RWPE2 (cell line): ENCODE measurements around the gene RNF138.

ENCODE experiments used
- ATAC-seq: fragments of 200-7000 bp; cut with Tn5 transposase; 3 replicates; pipeline ENCODE4 v1.9.1; 2021; ENCODE audit warnings: low read depth
- DNase-seq: peaks from one replicate; pipeline ENCODE4 v3.0.0-alpha.2; 2020; ENCODE audit warnings: low spot score
- H3K27ac ChIP-seq: fragments of 450-650 bp; 2 replicates; pipeline ENCODE4 v1.5.1; 2017; ENCODE audit warnings: mild to moderate bottlenecking; ENCODE audit not compliant: poor library complexity, severe bottlenecking
- H3K27me3 ChIP-seq: fragments of 250-450 bp; sonication (Bioruptor Pico); 2 replicates; pipeline ENCODE4 v1.5.1; 2021; ENCODE audit warnings: mild to moderate bottlenecking, moderate library complexity; ENCODE audit not compliant: insufficient read depth, poor library complexity, severe bottlenecking
- H3K36me3 ChIP-seq: fragments of 250-450 bp; sonication (Bioruptor Pico); 2 replicates; pipeline ENCODE4 v1.5.1; 2020; ENCODE audit warnings: low read depth, mild to moderate bottlenecking, moderate library complexity
- H3K4me1 ChIP-seq: fragments of 250-450 bp; sonication (Bioruptor Pico); 2 replicates; pipeline ENCODE4 v1.5.1; 2021; ENCODE audit warnings: mild to moderate bottlenecking, moderate library complexity; ENCODE audit not compliant: insufficient read depth, poor library complexity, severe bottlenecking
- H3K4me3 ChIP-seq: fragments of 250-450 bp; sonication (Bioruptor Pico); 2 replicates; pipeline ENCODE4 v1.5.1; 2021; ENCODE audit warnings: mild to moderate bottlenecking, moderate library complexity; ENCODE audit not compliant: severe bottlenecking
- H3K9me3 ChIP-seq: fragments of 250-450 bp; sonication (Bioruptor Pico); 2 replicates; pipeline ENCODE4 v1.5.1; 2021; ENCODE audit warnings: mild to moderate bottlenecking, moderate library complexity; ENCODE audit not compliant: severe bottlenecking
- TF ChIP-seq, protein P1 (sequence below): fragments of 450-650 bp; IDR thresholded peaks from one replicate; pipeline ENCODE4 v1.5.1; 2017; ENCODE audit warnings: mild to moderate bottlenecking, moderate library complexity; ENCODE audit not compliant: poor library complexity, severe bottlenecking

Gene RNF138

GRCh38 chr18:32072321-32072720 lies 19.4 kb upstream of the RNF138 start:
- ATAC-seq = peak; percentile 53; the same call in 2 of the 3 replicates
- no peaks in the 10 kb centered on the region for H3K4me1 ChIP-seq
- H3K27ac ChIP-seq = no peak overlapping the region
- TF ChIP-seq, protein P1, sequence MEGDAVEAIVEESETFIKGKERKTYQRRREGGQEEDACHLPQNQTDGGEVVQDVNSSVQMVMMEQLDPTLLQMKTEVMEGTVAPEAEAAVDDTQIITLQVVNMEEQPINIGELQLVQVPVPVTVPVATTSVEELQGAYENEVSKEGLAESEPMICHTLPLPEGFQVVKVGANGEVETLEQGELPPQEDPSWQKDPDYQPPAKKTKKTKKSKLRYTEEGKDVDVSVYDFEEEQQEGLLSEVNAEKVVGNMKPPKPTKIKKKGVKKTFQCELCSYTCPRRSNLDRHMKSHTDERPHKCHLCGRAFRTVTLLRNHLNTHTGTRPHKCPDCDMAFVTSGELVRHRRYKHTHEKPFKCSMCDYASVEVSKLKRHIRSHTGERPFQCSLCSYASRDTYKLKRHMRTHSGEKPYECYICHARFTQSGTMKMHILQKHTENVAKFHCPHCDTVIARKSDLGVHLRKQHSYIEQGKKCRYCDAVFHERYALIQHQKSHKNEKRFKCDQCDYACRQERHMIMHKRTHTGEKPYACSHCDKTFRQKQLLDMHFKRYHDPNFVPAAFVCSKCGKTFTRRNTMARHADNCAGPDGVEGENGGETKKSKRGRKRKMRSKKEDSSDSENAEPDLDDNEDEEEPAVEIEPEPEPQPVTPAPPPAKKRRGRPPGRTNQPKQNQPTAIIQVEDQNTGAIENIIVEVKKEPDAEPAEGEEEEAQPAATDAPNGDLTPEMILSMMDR = peak; percentile 54
- H3K9me3 ChIP-seq = no peaks in the 10 kb centered on the region
- no peaks in the 10 kb centered on the region for H3K36me3 ChIP-seq
- no peak overlapping the region for H3K4me3 ChIP-seq
- no peak for DNase-seq
- no peaks in the 10 kb centered on the region for H3K27me3 ChIP-seq

DNA sequence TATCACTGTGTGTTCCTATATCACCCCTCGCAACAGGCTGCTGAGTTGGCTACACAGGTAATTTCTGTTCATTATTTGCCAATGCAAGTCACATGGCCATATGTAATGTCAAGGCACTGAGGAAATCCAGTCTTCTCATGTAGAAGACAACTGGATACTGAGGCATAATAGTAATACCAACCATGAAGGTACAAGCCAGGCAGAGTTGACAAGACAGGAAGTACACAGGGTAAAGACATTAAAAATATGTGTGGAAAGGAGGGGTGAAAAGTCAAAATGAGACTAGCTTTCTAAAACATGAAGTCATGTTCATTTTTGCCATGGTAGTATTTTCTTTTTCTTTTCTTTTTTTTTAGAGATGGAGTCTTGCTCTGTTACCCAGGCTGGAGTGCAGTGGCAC lies 17.5 kb upstream of the RNF138 start:
- H3K36me3 ChIP-seq = no peaks in the 10 kb centered on the region
- no peaks in the 10 kb centered on the region for H3K9me3 ChIP-seq
- TF ChIP-seq, protein P1 = no peak
- no peak for ATAC-seq
- no peak for DNase-seq
- H3K4me3 ChIP-seq = no peak overlapping the region
- H3K4me1 ChIP-seq = no peaks in the 10 kb centered on the region
- no peaks in the 10 kb centered on the region for H3K27me3 ChIP-seq
- H3K27ac ChIP-seq = no peak overlapping the region

GRCh38 chr18:32078845-32079244 lies 12.8 kb upstream of the RNF138 start:
- no peak overlapping the region for H3K27ac ChIP-seq
- no peaks in the 10 kb centered on the region for H3K4me1 ChIP-seq
- TF ChIP-seq, protein P1 = no peak
- H3K27me3 ChIP-seq = no peaks in the 10 kb centered on the region
- no peak overlapping the region for H3K4me3 ChIP-seq
- H3K9me3 ChIP-seq = no peaks in the 10 kb centered on the region
- H3K36me3 ChIP-seq = no peaks in the 10 kb centered on the region
- DNase-seq (no peak), ATAC-seq (no peak)

- Histone ChIP-seq H3K4me1 (peaks cover 8% of the 10 kb centered on the region), H3K36me3 (no peaks in the 10 kb centered on the region), H3K4me3 (no peak overlapping the region), H3K9me3 (no peaks in the 10 kb centered on the region), H3K27me3 (no peaks in the 10 kb centered on the region), H3K27ac (no peak overlapping the region)
- DNase-seq (no peak), ATAC-seq (no peak)
- TF ChIP-seq, protein P1 = no peak
Measured at GRCh38 chr18:32081881-32082280, 9.8 kb upstream of the RNF138 start.

- H3K4me1 ChIP-seq = peaks cover 8% of the 10 kb centered on the region
- no peaks in the 10 kb centered on the region for H3K36me3 ChIP-seq
- H3K27ac ChIP-seq = no peak overlapping the region
- H3K9me3 ChIP-seq = no peaks in the 10 kb centered on the region
- no peak overlapping the region for H3K4me3 ChIP-seq
- ATAC-seq (no peak), DNase-seq (no peak)
- TF ChIP-seq, protein P1 = no peak
- H3K27me3 ChIP-seq = no peaks in the 10 kb centered on the region
Measured at GRCh38 chr18:32083781-32084180, 7.9 kb upstream of the RNF138 start.
